Brain microvascular endothelial cell (primary cell): ENCODE results near the gene WNT5B.

Experiments used
- DNase-seq: peaks from one replicate; pipeline ENCODE4 v3.0.0-alpha.2; 2020
- H3K27ac ChIP-seq: fragments of 250-450 bp; sonication (Bioruptor Pico); 2 replicates; pipeline ENCODE4 v1.5.1; 2020; ENCODE audit warnings: mild to moderate bottlenecking, moderate library complexity
- H3K27me3 ChIP-seq: fragments of 250-450 bp; sonication (Bioruptor Pico); replicated peaks from 2 replicates; pipeline ENCODE4 v1.5.1; 2020; ENCODE audit warnings: mild to moderate bottlenecking
- H3K36me3 ChIP-seq: fragments of 250-450 bp; sonication (Bioruptor Pico); replicated peaks from 2 replicates; pipeline ENCODE4 v1.5.1; 2020; ENCODE audit warnings: mild to moderate bottlenecking
- H3K4me3 ChIP-seq: 2 replicates; pipeline ENCODE4 v1.5.1; 2011; ENCODE audit warnings: low read depth, mild to moderate bottlenecking, control low read depth, low read length, moderate library complexity
- CTCF ChIP-seq: IDR thresholded peaks from 2 replicates; pipeline ENCODE4 v1.5.1; 2011; ENCODE audit warnings: low read depth, mild to moderate bottlenecking, moderate library complexity, low read length, control low read depth, inconsistent platforms; ENCODE audit errors: missing control alignments
- in situ Hi-C: cut with HindIII; loops from 2 replicates; pipeline ENCODE4 v1.10.0; 2017; ENCODE audit warnings: low sequenced_read_pairs, low pct_ligation_motif_present

Gene WNT5B

GRCh38 chr12:1655225-1655788, 26.3 kb downstream of the WNT5B start:
- no peak overlapping the region for H3K4me3 ChIP-seq
- no peaks in the 10 kb centered on the region for H3K27me3 ChIP-seq
- no peak for TF ChIP-seq CTCF
- in situ Hi-C loops: loop anchor here (25.0 kb wide), 1 partner anchor 132 kb away; no protein-coding TSS in a partner anchor
- no peak overlapping the region for H3K27ac ChIP-seq
- no peak for DNase-seq
- no peaks in the 10 kb centered on the region for H3K36me3 ChIP-seq

- Histone ChIP-seq H3K4me3 (no peak overlapping the region), H3K27me3 (no peaks in the 10 kb centered on the region), H3K27ac (no peak overlapping the region), H3K36me3 (no peaks in the 10 kb centered on the region)
- in situ Hi-C loops: loop anchor here (25.0 kb wide), 1 partner anchor 130 kb away; no protein-coding TSS in a partner anchor
- no peak for TF ChIP-seq CTCF
- DNase-seq: no peak
Measured at GRCh38 chr12:1656902-1657301, 27.9 kb downstream of the WNT5B start.

- no peak for TF ChIP-seq CTCF
- in situ Hi-C loops: loop anchor here (25.0 kb wide), 1 partner anchor 130 kb away; no protein-coding TSS in a partner anchor
Measured at GRCh38 chr12:1657688-1658087, 28.7 kb downstream of the WNT5B start.

GRCh38 chr12:1660304-1661187, 31.5 kb downstream of the WNT5B start:
- Histone ChIP-seq H3K4me3 (no peak overlapping the region), H3K27me3 (no peaks in the 10 kb centered on the region), H3K36me3 (no peaks in the 10 kb centered on the region), H3K27ac (no peak overlapping the region)
- TF ChIP-seq CTCF: no peak
- in situ Hi-C loops: loop anchor here (25.0 kb wide), 1 partner anchor 127 kb away; no protein-coding TSS in a partner anchor
- DNase-seq: no peak

More at GRCh38 chr12:1657688-1658087, 28.7 kb downstream of the WNT5B start:
- Histone ChIP-seq H3K27ac (no peak overlapping the region), H3K4me3 (no peak overlapping the region), H3K27me3 (no peaks in the 10 kb centered on the region), H3K36me3 (no peaks in the 10 kb centered on the region)
- no peak for DNase-seq

- H3K27ac ChIP-seq: no peak overlapping the region
- DNase-seq: peak; percentile 54
- H3K36me3 ChIP-seq: no peaks in the 10 kb centered on the region
- peak overlapping the region; percentile 56 for H3K4me3 ChIP-seq
- in situ Hi-C loops: loop anchor here (25.0 kb wide), 1 partner anchor 126 kb away; no protein-coding TSS in a partner anchor
- no peaks in the 10 kb centered on the region for H3K27me3 ChIP-seq
- no peak for TF ChIP-seq CTCF
Measured at GRCh38 chr12:1661553-1662335, 32.7 kb downstream of the WNT5B start.
